Stimulated activated CD4-positive, alpha-beta T cell treated with anti-CD3 and anti-CD28 coated beads, Interleukin-15, amount 100 ng/mL, for 48 hours (primary cell): ENCODE measurements around the gene PITX1.
"Not testable (repeated sequence)": the region's sequence is repeated elsewhere in the genome, so short reads cannot be mapped to it uniquely, and the experiment has no call there.

Experiments used
- DNase-seq, 2 donors: peaks; one replicate each; pipeline ENCODE4 v3.0.0-alpha.2; 2020; ENCODE audit warnings: low read depth in 2 of 2

PITX1 gene

GRCh38 chr5:135010502-135011354, 23.3 kb downstream of the PITX1 start:
- DNase-seq: no peak

GRCh38 chr5:135009736-135010501, 24.1 kb downstream of the PITX1 start:
- no peak for DNase-seq

GRCh38 chr5:135008981-135009735, 24.9 kb downstream of the PITX1 start:
- DNase-seq: no peak

GRCh38 chr5:135008556-135008955, 25.5 kb downstream of the PITX1 start:
- no peak for DNase-seq

GRCh38 chr5:135007749-135008363, 26.2 kb downstream of the PITX1 start:
- no peak for DNase-seq

- no peak for DNase-seq
Observed at GRCh38 chr5:135007305-135007704, 26.7 kb downstream of the PITX1 start.

- DNase-seq: no peak
Observed at GRCh38 chr5:135005076-135005475, 29.0 kb downstream of the PITX1 start.

GRCh38 chr5:135004376-135004775, 29.7 kb downstream of the PITX1 start:
- DNase-seq: no peak

GRCh38 chr5:134998068-134998467, 36.0 kb downstream of the PITX1 start:
- DNase-seq: not testable (repeated sequence)

- DNase-seq: no peak
Observed at GRCh38 chr5:134997015-134997414, 37.0 kb downstream of the PITX1 start.

- DNase-seq: no peak
Observed at GRCh38 chr5:134995850-134996402, 38.1 kb downstream of the PITX1 start.

GRCh38 chr5:134994560-134995156, 39.4 kb downstream of the PITX1 start:
- no peak for DNase-seq

GRCh38 chr5:134993161-134993560, 40.9 kb downstream of the PITX1 start:
- no peak for DNase-seq

- DNase-seq: no peak
Observed at GRCh38 chr5:134992148-134992547, 41.9 kb downstream of the PITX1 start.

- not testable (repeated sequence) for DNase-seq
Observed at GRCh38 chr5:134990183-134990582, 43.8 kb downstream of the PITX1 start.

- DNase-seq: no peak
Observed at GRCh38 chr5:134989266-134989830, 44.7 kb downstream of the PITX1 start.

- no peak for DNase-seq
Observed at GRCh38 chr5:134982230-134982629, 51.8 kb downstream of the PITX1 start.

- no peak for DNase-seq
Observed at GRCh38 chr5:134979416-134979815, 54.6 kb downstream of the PITX1 start.
